ENCODE results near the gene VCAN. TPM values are rescaled to one million over a fixed set of nuclear protein-coding genes. Genes with fewer than 3 reads are reported as not detected.

The VCAN gene
- total RNA-seq, 1 donor from 2014 or later, result 333 TPM

GRCh38 chr5:83441747-83442146 is 29.8 kb upstream of the VCAN start:
- TF ChIP-seq CTCF (IDR thresholded peaks at IDR 0.05), result no peak
- Histone ChIP-seq H3K27me3 (no peaks in the 10 kb centered on the region), H3K4me3 (no peak overlapping the region), H3K9me3 (no peaks in the 10 kb centered on the region), H3K36me3 (no peaks in the 10 kb centered on the region), H3K4me1 (no peaks in the 10 kb centered on the region), H3K27ac (no peak overlapping the region)
- intact Hi-C loops (cut with DNase I), result no loop called here
- no peak for DNase-seq (ENCODE audit: low spot score in 2 of 2)

GRCh38 chr5:83443534-83443933 is 28.0 kb upstream of the VCAN start:
- TF ChIP-seq CTCF (IDR thresholded peaks at IDR 0.05), result no peak
- no peak for DNase-seq (ENCODE audit: low spot score in 2 of 2)
- intact Hi-C loops (cut with DNase I), result no loop called here
- no peaks in the 10 kb centered on the region for H3K27me3 ChIP-seq
- H3K27ac ChIP-seq, result no peak overlapping the region
- H3K36me3 ChIP-seq, result no peaks in the 10 kb centered on the region
- no peak overlapping the region for H3K4me3 ChIP-seq
- no peaks in the 10 kb centered on the region for H3K4me1 ChIP-seq
- H3K9me3 ChIP-seq, result no peaks in the 10 kb centered on the region

GRCh38 chr5:83444445-83444844 is 27.1 kb upstream of the VCAN start:
- TF ChIP-seq CTCF (IDR thresholded peaks at IDR 0.05), result no peak
- DNase-seq (ENCODE audit: low spot score in 2 of 2), result no peak
- Histone ChIP-seq H3K4me1 (no peaks in the 10 kb centered on the region), H3K4me3 (no peak overlapping the region), H3K9me3 (no peaks in the 10 kb centered on the region), H3K27ac (no peak overlapping the region), H3K36me3 (no peaks in the 10 kb centered on the region), H3K27me3 (no peaks in the 10 kb centered on the region)
- intact Hi-C loops (cut with DNase I), result no loop called here

- no peak for TF ChIP-seq CTCF (IDR thresholded peaks at IDR 0.05)
- H3K9me3 ChIP-seq, result no peaks in the 10 kb centered on the region
- intact Hi-C loops (cut with DNase I), result no loop called here
- H3K36me3 ChIP-seq, result no peaks in the 10 kb centered on the region
- H3K4me1 ChIP-seq, result no peaks in the 10 kb centered on the region
- peak overlapping the region in 1 of 2 donors; percentile 53 for H3K27ac ChIP-seq
- no peak for DNase-seq (ENCODE audit: low spot score in 2 of 2)
- no peak overlapping the region for H3K4me3 ChIP-seq
- no peaks in the 10 kb centered on the region for H3K27me3 ChIP-seq
Observed at GRCh38 chr5:83446253-83446947, 25.1 kb upstream of the VCAN start.

- DNase-seq (ENCODE audit: low spot score in 2 of 2), result no peak
- H3K9me3 ChIP-seq, result no peaks in the 10 kb centered on the region
- TF ChIP-seq CTCF (IDR thresholded peaks at IDR 0.05), result no peak
- intact Hi-C loops (cut with DNase I), result no loop called here
- no peak overlapping the region for H3K27ac ChIP-seq
- H3K36me3 ChIP-seq, result no peaks in the 10 kb centered on the region
- no peaks in the 10 kb centered on the region for H3K4me1 ChIP-seq
- H3K27me3 ChIP-seq, result no peaks in the 10 kb centered on the region
- H3K4me3 ChIP-seq, result no peak overlapping the region
Observed at GRCh38 chr5:83447533-83447932, 24.0 kb upstream of the VCAN start.

Data from ascending aorta (tissue), 2 donors.